ENCODE results near the gene TSEN34.

DNA sequence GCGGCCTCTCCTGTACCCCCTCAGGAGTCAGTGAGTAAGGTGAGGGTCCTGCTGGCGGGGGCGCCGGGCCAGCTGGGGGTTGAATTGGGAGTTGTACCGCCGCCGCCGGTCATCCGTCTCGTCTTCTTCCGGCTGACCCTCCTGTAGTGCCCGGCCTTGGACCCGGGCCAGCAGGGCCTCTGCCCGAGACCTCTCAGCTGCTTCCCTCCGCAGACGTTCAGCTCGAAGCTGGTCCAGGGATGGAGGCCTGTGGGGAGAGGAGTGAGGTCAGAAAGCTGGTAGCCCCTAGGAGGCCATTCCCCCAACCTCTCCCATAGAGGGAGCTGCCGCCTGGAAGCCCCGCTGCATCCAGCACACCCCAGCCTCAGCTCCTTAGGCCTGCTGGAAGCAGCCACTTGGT lies 35.4 kb upstream of the TSEN34 start:
- TF ChIP-seq YY1 (tag by site-specific recombination; IDR thresholded peaks at IDR 0.05): no peak
- TF ChIP-seq, protein P1, sequence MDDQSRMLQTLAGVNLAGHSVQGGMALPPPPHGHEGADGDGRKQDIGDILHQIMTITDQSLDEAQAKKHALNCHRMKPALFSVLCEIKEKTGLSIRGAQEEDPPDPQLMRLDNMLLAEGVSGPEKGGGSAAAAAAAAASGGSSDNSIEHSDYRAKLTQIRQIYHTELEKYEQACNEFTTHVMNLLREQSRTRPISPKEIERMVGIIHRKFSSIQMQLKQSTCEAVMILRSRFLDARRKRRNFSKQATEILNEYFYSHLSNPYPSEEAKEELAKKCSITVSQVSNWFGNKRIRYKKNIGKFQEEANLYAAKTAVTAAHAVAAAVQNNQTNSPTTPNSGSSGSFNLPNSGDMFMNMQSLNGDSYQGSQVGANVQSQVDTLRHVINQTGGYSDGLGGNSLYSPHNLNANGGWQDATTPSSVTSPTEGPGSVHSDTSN (CRISPR knock-in tag; IDR thresholded peaks at IDR 0.05): no peak
- TF ChIP-seq, protein P2, sequence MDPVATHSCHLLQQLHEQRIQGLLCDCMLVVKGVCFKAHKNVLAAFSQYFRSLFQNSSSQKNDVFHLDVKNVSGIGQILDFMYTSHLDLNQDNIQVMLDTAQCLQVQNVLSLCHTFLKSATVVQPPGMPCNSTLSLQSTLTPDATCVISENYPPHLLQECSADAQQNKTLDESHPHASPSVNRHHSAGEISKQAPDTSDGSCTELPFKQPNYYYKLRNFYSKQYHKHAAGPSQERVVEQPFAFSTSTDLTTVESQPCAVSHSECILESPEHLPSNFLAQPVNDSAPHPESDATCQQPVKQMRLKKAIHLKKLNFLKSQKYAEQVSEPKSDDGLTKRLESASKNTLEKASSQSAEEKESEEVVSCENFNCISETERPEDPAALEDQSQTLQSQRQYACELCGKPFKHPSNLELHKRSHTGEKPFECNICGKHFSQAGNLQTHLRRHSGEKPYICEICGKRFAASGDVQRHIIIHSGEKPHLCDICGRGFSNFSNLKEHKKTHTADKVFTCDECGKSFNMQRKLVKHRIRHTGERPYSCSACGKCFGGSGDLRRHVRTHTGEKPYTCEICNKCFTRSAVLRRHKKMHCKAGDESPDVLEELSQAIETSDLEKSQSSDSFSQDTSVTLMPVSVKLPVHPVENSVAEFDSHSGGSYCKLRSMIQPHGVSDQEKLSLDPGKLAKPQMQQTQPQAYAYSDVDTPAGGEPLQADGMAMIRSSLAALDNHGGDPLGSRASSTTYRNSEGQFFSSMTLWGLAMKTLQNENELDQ (tag by site-specific recombination; IDR thresholded peaks at IDR 0.05; ENCODE audit: low read depth): no peak

Data from HEK293 (cell line).